A549 (cell line): ENCODE data around the gene MAJIN. TPM values are rescaled to one million over a fixed set of nuclear protein-coding genes. Genes with fewer than 3 reads are reported as not detected.

Experiments used
- ATAC-seq, 2 experiments: fragments of 200-7000 bp in 1 of 2; fragments of >200 bp in 1 of 2; cut with Nextera tagmentation in 1 of 2; cut with Tn5 transposase in 1 of 2; 3 replicates each; pipeline versions ENCODE4 v1.8.0 to v1.9.1; 2018 to 2020; ENCODE audit warnings: mild to moderate bottlenecking in 1 of 2, moderate library complexity in 1 of 2
- CTCF ChIA-PET: fragments of 300-600 bp; sonication (Branson Sonifier 250); formaldehyde crosslinking; extraction: SDS; loops from one replicate; lab custom pipeline; 2021; ENCODE audit warnings: antibody characterized with exemption, inconsistent platforms; lab: Yijun Ruan, JAX
- POLR2A ChIA-PET: fragments of 350-600 bp; formaldehyde crosslinking; extraction: SDS; loops from one replicate; lab custom pipeline; 2021; ENCODE audit warnings: antibody characterized with exemption, inconsistent platforms; lab: Yijun Ruan, JAX
- DNase-seq, 2 experiments: peaks; one replicate each; pipeline versions ENCODE4 v3.0.0 to v3.0.0-alpha.2; 2011 to 2016; ENCODE audit warnings: low read depth in 1 of 2, low spot score in 1 of 2
- FAIRE-seq: peaks from 2 replicates; lab custom pipeline; 2011; peaks lifted over from hg19 to GRCh38; lab: Jason Lieb, UNC
- H3K27ac ChIP-seq, 2 experiments: fragments of >200 bp; sonication (Bioruptor Twin); formaldehyde crosslinking; 3 replicates each; pipeline ENCODE4 v1.5.1; 2016 to 2017
- H3K4me1 ChIP-seq: fragments of >200 bp; sonication (Bioruptor Twin); formaldehyde crosslinking; 3 replicates; pipeline ENCODE4 v1.6.1; 2016
- H3K4me2 ChIP-seq: fragments of >200 bp; sonication (Bioruptor Twin); formaldehyde crosslinking; 3 replicates; pipeline ENCODE4 v1.6.1; 2016
- H3K4me3 ChIP-seq: fragments of >200 bp; sonication (Bioruptor Twin); formaldehyde crosslinking; 3 replicates; pipeline ENCODE4 v1.5.1; 2016
- H3K9me3 ChIP-seq: fragments of >200 bp; sonication (Bioruptor Twin); formaldehyde crosslinking; 3 replicates; pipeline ENCODE4 v1.6.1; 2016
- BHLHE40 ChIP-seq: IDR thresholded peaks from 2 replicates; pipeline ENCODE4 v1.6.1; 2012; ENCODE audit warnings: low read depth, low read length, inconsistent platforms
- CBX8 ChIP-seq: fragments of 200-600 bp; sonication (generic); IDR thresholded peaks from 2 replicates; pipeline ENCODE4 v1.6.1; 2016
- CHD2 ChIP-seq: fragments of 150-350 bp; IDR thresholded peaks from 2 replicates; pipeline ENCODE4 v1.6.1; 2014; ENCODE audit warnings: low read length; ENCODE audit not compliant: partially characterized antibody
- ESRRA ChIP-seq: fragments of 150-350 bp; IDR thresholded peaks from 2 replicates; pipeline ENCODE4 v1.6.1; 2014; ENCODE audit warnings: mild to moderate bottlenecking, low read length, borderline replicate concordance
- FOSL2 ChIP-seq, 2 experiments: fragments of 450-650 bp in 1 of 2; fragments of >200 bp in 1 of 2; sonication (Bioruptor Twin) in 1 of 2; formaldehyde crosslinking; IDR thresholded peaks; 2 replicates each; pipeline versions ENCODE4 v1.5.0 to v1.6.1; 2016 to 2020; ENCODE audit warnings: mild to moderate bottlenecking in 1 of 2, moderate library complexity in 1 of 2
- FOXS1 ChIP-seq: fragments of 250-450 bp; sonication (Bioruptor Pico); IDR thresholded peaks from 2 replicates; pipeline ENCODE4 v1.5.0; 2020; ENCODE audit warnings: mild to moderate bottlenecking, moderate library complexity
- HEYL ChIP-seq: fragments of 250-450 bp; sonication (Bioruptor Pico); IDR thresholded peaks from 2 replicates; pipeline ENCODE4 v1.8.0; 2021; ENCODE audit warnings: mild to moderate bottlenecking, moderate library complexity
- HOXA7 ChIP-seq: fragments of 250-450 bp; sonication (Bioruptor Pico); IDR thresholded peaks from 2 replicates; pipeline ENCODE4 v1.5.0; 2020; ENCODE audit warnings: mild to moderate bottlenecking, moderate library complexity
- JUN ChIP-seq, 2 experiments: fragments of >200 bp; sonication (Bioruptor Twin); formaldehyde crosslinking; IDR thresholded peaks; 2 replicates in 1 of 2; 3 replicates in 1 of 2; pipeline ENCODE4 v1.6.1; 2016 to 2017
- KDM5A ChIP-seq: fragments of 200-600 bp; sonication (generic); IDR thresholded peaks from 2 replicates; pipeline ENCODE4 v1.6.1; 2016; ENCODE audit warnings: antibody characterized with exemption, mild to moderate bottlenecking
- MYC ChIP-seq: IDR thresholded peaks from 2 replicates; pipeline ENCODE4 v1.6.1; 2012; ENCODE audit warnings: mild to moderate bottlenecking, inconsistent platforms, low read length, improper control_type of control experiment, borderline replicate concordance
- NFE2L2 ChIP-seq: fragments of 150-350 bp; conservative IDR thresholded peaks from 2 replicates; pipeline ENCODE4 v1.6.1; 2014; ENCODE audit warnings: low read length
- NPAS2 ChIP-seq: fragments of 250-450 bp; sonication (Bioruptor Pico); IDR thresholded peaks from 2 replicates; pipeline ENCODE4 v1.8.0; 2022; ENCODE audit warnings: mild to moderate bottlenecking, moderate library complexity, borderline replicate concordance
- PHF8 ChIP-seq: fragments of 200-600 bp; sonication (generic); IDR thresholded peaks from 2 replicates; pipeline ENCODE4 v1.6.1; 2016; ENCODE audit warnings: low read depth, mild to moderate bottlenecking, antibody characterized with exemption, moderate library complexity, borderline replicate concordance
- POLR2A ChIP-seq: IDR thresholded peaks from 2 replicates; pipeline ENCODE4 v1.6.1; 2012; ENCODE audit warnings: mild to moderate bottlenecking, low read length
- RARB ChIP-seq: fragments of 250-450 bp; sonication (Bioruptor Pico); IDR thresholded peaks from 2 replicates; pipeline ENCODE4 v1.8.0; 2021; ENCODE audit warnings: mild to moderate bottlenecking, moderate library complexity
- RFX5 ChIP-seq: fragments of 450-650 bp; IDR thresholded peaks from 2 replicates; pipeline ENCODE4 v1.7.1; 2014; ENCODE audit warnings: antibody characterized with exemption, mild to moderate bottlenecking, moderate library complexity
- RNF2 ChIP-seq: fragments of 200-600 bp; sonication (generic); IDR thresholded peaks from 2 replicates; pipeline ENCODE4 v1.6.1; 2016; ENCODE audit warnings: low read depth, mild to moderate bottlenecking, antibody characterized with exemption, moderate library complexity, borderline replicate concordance
- SMC3 ChIP-seq: fragments of >200 bp; sonication (Bioruptor Twin); formaldehyde crosslinking; IDR thresholded peaks from 3 replicates; pipeline ENCODE4 v1.6.1; 2018; ENCODE audit warnings: inconsistent platforms
- TP53 ChIP-seq: fragments of 250-450 bp; sonication (Bioruptor Pico); IDR thresholded peaks from 2 replicates; pipeline ENCODE4 v1.5.0; 2021; ENCODE audit warnings: mild to moderate bottlenecking, moderate library complexity
- ZC3H11A ChIP-seq: fragments of 450-650 bp; IDR thresholded peaks from 2 replicates; pipeline ENCODE4 v1.6.1; 2014; ENCODE audit warnings: antibody characterized with exemption, mild to moderate bottlenecking
- WGBS: methylation state at CpG from one replicate; pipeline ENCODE4 v1.1.6; 2017; ENCODE audit errors: missing lambda C conversion rate; 5-methylcytosine and 5-hydroxymethylcytosine counted together
- polyA plus RNA-seq, 4 experiments: library from polyadenylated mRNA; depleted of rRNA in 3 of 4; stranded (reverse); fragments of >200 nt; fragmentation: RNase III in 1 of 4; extraction: RNeasy Plus Mini Kit Qiagen cat#74134 plus additional on column Dnase treatment in 1 of 4; gene quantifications; 2 replicates in 3 of 4; 3 replicates in 1 of 4; pipeline ENCODE4 v1.2.3, GENCODE V29; 2011 to 2017
- TF ChIP-seq, protein P1 (sequence below): fragments of >200 bp; sonication (Bioruptor Twin); formaldehyde crosslinking; IDR thresholded peaks from 3 replicates; pipeline ENCODE4 v1.6.1; 2016
- TF ChIP-seq, protein P2 (sequence below): IDR thresholded peaks from 2 replicates; pipeline ENCODE4 v1.6.1; 2012

Gene MAJIN
- polyA plus RNA-seq, 2 of the 4 experiments (the other 2 are of a cell fraction), result 0.12 TPM; not detected in 1

- ChIA-PET POLR2A (no interaction called here), CTCF (interaction anchor here (1.5 to 5.7 kb wide), 4 partner anchors 11 to 91 kb away, joined by 3 to 52 read pairs (median 8); partner anchors contain the start of gene BATF2)
- no peaks in the 10 kb centered on the region for H3K9me3 ChIP-seq
- H3K4me3 ChIP-seq, result no peak overlapping the region
- TF ChIP-seq, protein P1, sequence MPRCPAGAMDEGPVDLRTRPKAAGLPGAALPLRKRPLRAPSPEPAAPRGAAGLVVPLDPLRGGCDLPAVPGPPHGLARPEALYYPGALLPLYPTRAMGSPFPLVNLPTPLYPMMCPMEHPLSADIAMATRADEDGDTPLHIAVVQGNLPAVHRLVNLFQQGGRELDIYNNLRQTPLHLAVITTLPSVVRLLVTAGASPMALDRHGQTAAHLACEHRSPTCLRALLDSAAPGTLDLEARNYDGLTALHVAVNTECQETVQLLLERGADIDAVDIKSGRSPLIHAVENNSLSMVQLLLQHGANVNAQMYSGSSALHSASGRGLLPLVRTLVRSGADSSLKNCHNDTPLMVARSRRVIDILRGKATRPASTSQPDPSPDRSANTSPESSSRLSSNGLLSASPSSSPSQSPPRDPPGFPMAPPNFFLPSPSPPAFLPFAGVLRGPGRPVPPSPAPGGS, result no peak
- no peak for TF ChIP-seq POLR2A
- H3K4me1 ChIP-seq, result no peaks in the 10 kb centered on the region; the same call in 2 of the 3 replicates
- 94% methylated on average over 24 of the region's 25 CpGs for WGBS
- ATAC-seq (no peak), DNase-seq (no peak), FAIRE-seq (no peak)
- H3K4me2 ChIP-seq, result no peak overlapping the region
- no peak overlapping the region for H3K27ac ChIP-seq
Measured at GRCh38 chr11:64905516-64906313, 66.2 kb downstream of the MAJIN start.

GRCh38 chr11:64903291-64903833, 68.5 kb downstream of the MAJIN start:
- DNase-seq, result no peak
- H3K4me1 ChIP-seq, result peaks cover 4% of the 10 kb centered on the region; the same call in 2 of the 3 replicates
- ATAC-seq, result no peak
- no peaks in the 10 kb centered on the region for H3K9me3 ChIP-seq
- no peak overlapping the region for H3K4me2 ChIP-seq
- CTCF ChIA-PET, result interaction anchor here (1.5 to 5.7 kb wide), 3 partner anchors 9 to 55 kb away, joined by 4 to 52 read pairs (median 11); no protein-coding TSS in a partner anchor
- no peak overlapping the region for H3K27ac ChIP-seq
- POLR2A ChIA-PET, result no interaction called here
- H3K4me3 ChIP-seq, result no peak overlapping the region
- no peak for FAIRE-seq
- TF ChIP-seq KDM5A (no peak), JUN (IDR thresholded peaks at IDR 0.05) (no peak), BHLHE40 (no peak), HEYL (CRISPR knock-in tag) (no peak)
- TF ChIP-seq, all 56 proteins: peak for 0
- WGBS, result 92% methylated on average over 23 of the region's 23 CpGs

DNA sequence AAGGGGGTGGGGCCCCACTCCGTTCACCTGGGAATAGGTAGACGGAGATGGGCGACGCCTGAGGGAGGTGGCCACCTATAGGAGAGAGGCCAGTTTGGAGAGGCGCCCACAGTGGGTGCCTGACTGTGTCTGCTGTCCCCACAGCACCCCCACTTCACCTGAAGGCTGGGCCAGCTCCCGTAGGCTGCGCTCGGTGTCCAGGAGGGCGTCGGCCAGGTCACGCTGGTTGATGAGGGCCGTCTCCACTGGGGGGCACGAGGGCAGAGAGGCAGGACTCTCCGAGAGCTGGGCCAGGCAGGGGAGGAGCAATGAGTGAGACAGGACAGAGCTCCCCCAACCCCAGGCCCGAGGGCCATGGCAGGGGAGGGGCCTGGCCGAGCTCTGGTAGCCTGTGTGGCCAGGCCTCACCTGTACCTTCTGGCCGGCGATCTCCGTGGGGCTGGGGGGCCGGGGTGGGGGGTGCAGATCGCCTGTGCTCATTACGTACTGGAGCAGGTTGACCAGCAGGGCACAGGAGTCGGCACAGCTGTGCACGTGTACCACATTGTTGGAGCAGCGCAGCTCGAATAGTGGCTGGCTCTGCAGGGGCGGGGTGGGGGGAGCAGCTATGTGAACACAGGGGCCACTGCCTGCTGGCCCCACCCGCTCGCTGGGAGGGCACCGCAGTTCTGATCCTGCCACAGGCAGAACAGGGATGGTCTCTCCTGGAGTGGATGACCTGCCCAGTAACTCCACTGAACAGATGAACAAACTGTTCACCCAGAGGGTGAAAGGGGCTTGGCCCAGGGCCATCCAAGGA, 69.6 kb downstream of the MAJIN start:
- Histone ChIP-seq H3K4me1 (peaks cover 4% of the 10 kb centered on the region; the same call in 2 of the 3 replicates), H3K27ac (no peak overlapping the region), H3K4me3 (no peak overlapping the region), H3K9me3 (no peaks in the 10 kb centered on the region), H3K4me2 (no peak overlapping the region)
- WGBS, result 89% methylated on average over 23 of the region's 30 CpGs
- ChIA-PET POLR2A (no interaction called here), CTCF (interaction anchor here (1.1 to 31.5 kb wide), 4 partner anchors 8 to 51 kb away, joined by 5 to 1607 read pairs (median 30); partner anchors contain the start of gene CDC42BPG)
- FAIRE-seq, result no peak
- TF ChIP-seq SMC3 (no peak), CHD2 (no peak), CBX8 (no peak), RARB (CRISPR knock-in tag) (no peak), TP53 (CRISPR knock-in tag) (no peak), NFE2L2 (no peak), FOXS1 (CRISPR knock-in tag) (no peak), RNF2 (no peak), RFX5 (no peak), FOSL2 (IDR thresholded peaks at IDR 0.05) (no peak), FOSL2 (CRISPR knock-in tag; IDR thresholded peaks at IDR 0.05) (no peak), NPAS2 (CRISPR knock-in tag) (no peak), ZC3H11A (no peak), ESRRA (no peak), HOXA7 (CRISPR knock-in tag) (no peak), MYC (no peak), PHF8 (no peak)
- TF ChIP-seq, protein P2, sequence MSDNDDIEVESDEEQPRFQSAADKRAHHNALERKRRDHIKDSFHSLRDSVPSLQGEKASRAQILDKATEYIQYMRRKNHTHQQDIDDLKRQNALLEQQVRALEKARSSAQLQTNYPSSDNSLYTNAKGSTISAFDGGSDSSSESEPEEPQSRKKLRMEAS, result no peak
- TF ChIP-seq, protein P1, result no peak
- DNase-seq, result no peak
- ATAC-seq, result no peak
